ENCODE results near the gene CTSC. TPM values are rescaled to one million over a fixed set of nuclear protein-coding genes. Genes with fewer than 3 reads are reported as not detected.

Gene CTSC
- total and polyA plus RNA-seq, 2 of the 13 experiments (the other 11 are each of a cell fraction or from before 2014, with no cell fraction given) = 144 to 210 TPM

DNA sequence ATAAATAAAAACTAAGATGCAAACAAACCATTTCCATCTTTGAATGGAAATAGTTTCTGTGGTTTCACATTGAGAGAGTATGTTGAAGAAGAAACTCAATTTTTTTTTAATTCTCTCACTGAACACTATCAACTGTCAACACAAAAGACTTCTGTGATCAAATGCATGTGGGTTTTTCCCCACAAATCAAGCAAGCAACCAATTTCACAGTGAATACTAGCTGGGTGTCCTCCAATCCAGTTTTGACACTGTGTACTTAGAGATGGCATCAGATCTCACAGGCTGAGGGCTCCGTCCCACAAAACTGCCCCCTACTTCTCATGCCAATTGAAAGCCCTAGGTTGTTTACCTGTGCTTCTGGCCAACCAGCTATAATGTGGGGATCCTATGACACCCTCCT is 34.5 kb downstream of the CTSC start (continued):
- TF ChIP-seq, protein P1, sequence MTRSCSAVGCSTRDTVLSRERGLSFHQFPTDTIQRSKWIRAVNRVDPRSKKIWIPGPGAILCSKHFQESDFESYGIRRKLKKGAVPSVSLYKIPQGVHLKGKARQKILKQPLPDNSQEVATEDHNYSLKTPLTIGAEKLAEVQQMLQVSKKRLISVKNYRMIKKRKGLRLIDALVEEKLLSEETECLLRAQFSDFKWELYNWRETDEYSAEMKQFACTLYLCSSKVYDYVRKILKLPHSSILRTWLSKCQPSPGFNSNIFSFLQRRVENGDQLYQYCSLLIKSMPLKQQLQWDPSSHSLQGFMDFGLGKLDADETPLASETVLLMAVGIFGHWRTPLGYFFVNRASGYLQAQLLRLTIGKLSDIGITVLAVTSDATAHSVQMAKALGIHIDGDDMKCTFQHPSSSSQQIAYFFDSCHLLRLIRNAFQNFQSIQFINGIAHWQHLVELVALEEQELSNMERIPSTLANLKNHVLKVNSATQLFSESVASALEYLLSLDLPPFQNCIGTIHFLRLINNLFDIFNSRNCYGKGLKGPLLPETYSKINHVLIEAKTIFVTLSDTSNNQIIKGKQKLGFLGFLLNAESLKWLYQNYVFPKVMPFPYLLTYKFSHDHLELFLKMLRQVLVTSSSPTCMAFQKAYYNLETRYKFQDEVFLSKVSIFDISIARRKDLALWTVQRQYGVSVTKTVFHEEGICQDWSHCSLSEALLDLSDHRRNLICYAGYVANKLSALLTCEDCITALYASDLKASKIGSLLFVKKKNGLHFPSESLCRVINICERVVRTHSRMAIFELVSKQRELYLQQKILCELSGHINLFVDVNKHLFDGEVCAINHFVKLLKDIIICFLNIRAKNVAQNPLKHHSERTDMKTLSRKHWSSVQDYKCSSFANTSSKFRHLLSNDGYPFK (CRISPR knock-in tag; IDR thresholded peaks at IDR 0.05; ENCODE audit: borderline replicate concordance) = no peak
- TF ChIP-seq, protein P2, sequence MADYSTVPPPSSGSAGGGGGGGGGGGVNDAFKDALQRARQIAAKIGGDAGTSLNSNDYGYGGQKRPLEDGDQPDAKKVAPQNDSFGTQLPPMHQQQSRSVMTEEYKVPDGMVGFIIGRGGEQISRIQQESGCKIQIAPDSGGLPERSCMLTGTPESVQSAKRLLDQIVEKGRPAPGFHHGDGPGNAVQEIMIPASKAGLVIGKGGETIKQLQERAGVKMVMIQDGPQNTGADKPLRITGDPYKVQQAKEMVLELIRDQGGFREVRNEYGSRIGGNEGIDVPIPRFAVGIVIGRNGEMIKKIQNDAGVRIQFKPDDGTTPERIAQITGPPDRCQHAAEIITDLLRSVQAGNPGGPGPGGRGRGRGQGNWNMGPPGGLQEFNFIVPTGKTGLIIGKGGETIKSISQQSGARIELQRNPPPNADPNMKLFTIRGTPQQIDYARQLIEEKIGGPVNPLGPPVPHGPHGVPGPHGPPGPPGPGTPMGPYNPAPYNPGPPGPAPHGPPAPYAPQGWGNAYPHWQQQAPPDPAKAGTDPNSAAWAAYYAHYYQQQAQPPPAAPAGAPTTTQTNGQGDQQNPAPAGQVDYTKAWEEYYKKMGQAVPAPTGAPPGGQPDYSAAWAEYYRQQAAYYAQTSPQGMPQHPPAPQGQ (CRISPR knock-in tag; IDR thresholded peaks at IDR 0.05; ENCODE audit: borderline replicate concordance) = no peak
- TF ChIP-seq HNF4A (CRISPR knock-in tag; IDR thresholded peaks at IDR 0.05) = no peak
- no peak for TF ChIP-seq ZNF33B (CRISPR knock-in tag; IDR thresholded peaks at IDR 0.05)
- TF ChIP-seq HOXA3 (CRISPR knock-in tag; IDR thresholded peaks at IDR 0.05) = no peak

DNA sequence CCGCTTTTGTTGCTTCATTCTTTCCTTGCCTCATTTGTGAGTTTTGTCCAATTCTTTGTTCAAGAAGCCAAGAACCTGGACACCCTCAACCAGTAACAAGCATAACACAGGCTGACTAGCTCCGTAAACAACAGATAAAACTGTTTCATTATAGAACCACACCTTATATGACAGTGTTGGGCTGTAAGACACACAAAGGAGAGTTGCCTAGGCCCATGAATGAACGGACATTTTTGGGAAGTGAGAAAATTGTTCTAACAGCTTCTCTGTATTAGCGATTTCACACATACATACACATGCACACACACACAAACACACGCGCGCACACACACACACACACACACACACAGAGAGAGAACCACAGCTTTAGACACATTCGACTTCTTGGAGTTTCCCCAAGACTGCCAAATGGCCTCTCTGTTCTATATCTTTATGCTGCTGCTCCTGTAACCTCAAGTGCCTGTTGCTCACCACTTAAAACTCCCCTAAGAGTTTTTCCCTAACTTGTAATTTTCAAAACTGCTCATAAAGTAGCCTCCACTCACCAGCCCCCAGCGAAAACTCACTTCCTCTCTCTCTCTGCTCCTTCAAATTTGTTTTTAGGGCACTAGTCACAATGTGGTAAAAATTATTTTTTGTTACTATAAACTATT is 35.9 kb downstream of the CTSC start:
- H3K9ac ChIP-seq (ENCODE audit: insufficient read depth, low read depth, low read length) = no peak overlapping the region
- intact Hi-C loops (cut with micrococcal nuclease; ENCODE audit: unreplicated experiment) = no loop called here
- FAIRE-seq (no peak), ATAC-seq (no peak), DNase-seq (ENCODE audit: low spot score) (no peak)
- no peak overlapping the region for H2AFZ ChIP-seq (ENCODE audit: low read length)
- H3K27ac ChIP-seq (ENCODE audit: extremely low read length, insufficient read depth, low read length) = no peak overlapping the region
- no TSS peak for BruUV-seq (replicated peaks)
- no peak overlapping the region for H3K4me2 ChIP-seq (ENCODE audit: low read depth, low read length)
- H3K4me1 ChIP-seq (ENCODE audit: insufficient read depth, low read length) = peaks cover 14% of the 10 kb centered on the region
- in situ Hi-C loops (cut with HindIII; ENCODE audit: extremely low pct_ligation_motif_present, low pct_unique_long_range_greater_than_20kb) = no loop called here
- H3K36me3 ChIP-seq (replicated peaks in 1 of 2; ENCODE audit: control insufficient read depth in 1 of 2, insufficient read depth in 2 of 2, low read length in 2 of 2) = peaks cover 0 to 12% of the 10 kb centered on the region in 2 experiments; a peak in 1 of 5 replicates
- no peak overlapping the region for H3K4me3 ChIP-seq (replicated peaks in 1 of 3; ENCODE audit: insufficient read depth in 1 of 3, low read depth in 2 of 3, low read length in 3 of 3)
- ChIA-PET CTCF (ENCODE audit: low intra/inter-chr PET ratio, low total read pairs) (no interaction called here), POLR2A (no interaction called here)
- WGBS (ENCODE audit: low lambda C conversion rate) = 58% methylated on average over 9 of the region's 9 CpGs
- H3K27me3 ChIP-seq (ENCODE audit: control insufficient read depth in 1 of 2, insufficient read depth in 2 of 2, low read length in 2 of 2) = no peaks in the 10 kb centered on the region
- H4K20me1 ChIP-seq (ENCODE audit: insufficient read depth, low read length) = no peaks in the 10 kb centered on the region
- H3K9me3 ChIP-seq (ENCODE audit: low read length) = no peaks in the 10 kb centered on the region
- no peaks in the 10 kb centered on the region for H3K79me2 ChIP-seq (ENCODE audit: insufficient read depth, low read length)
- TF ChIP-seq ZFP41 (CRISPR knock-in tag; IDR thresholded peaks at IDR 0.05; ENCODE audit: borderline replicate concordance) = no peak
- TF ChIP-seq EED (CRISPR knock-in tag; IDR thresholded peaks at IDR 0.05) = no peak
- TF ChIP-seq, protein P3, sequence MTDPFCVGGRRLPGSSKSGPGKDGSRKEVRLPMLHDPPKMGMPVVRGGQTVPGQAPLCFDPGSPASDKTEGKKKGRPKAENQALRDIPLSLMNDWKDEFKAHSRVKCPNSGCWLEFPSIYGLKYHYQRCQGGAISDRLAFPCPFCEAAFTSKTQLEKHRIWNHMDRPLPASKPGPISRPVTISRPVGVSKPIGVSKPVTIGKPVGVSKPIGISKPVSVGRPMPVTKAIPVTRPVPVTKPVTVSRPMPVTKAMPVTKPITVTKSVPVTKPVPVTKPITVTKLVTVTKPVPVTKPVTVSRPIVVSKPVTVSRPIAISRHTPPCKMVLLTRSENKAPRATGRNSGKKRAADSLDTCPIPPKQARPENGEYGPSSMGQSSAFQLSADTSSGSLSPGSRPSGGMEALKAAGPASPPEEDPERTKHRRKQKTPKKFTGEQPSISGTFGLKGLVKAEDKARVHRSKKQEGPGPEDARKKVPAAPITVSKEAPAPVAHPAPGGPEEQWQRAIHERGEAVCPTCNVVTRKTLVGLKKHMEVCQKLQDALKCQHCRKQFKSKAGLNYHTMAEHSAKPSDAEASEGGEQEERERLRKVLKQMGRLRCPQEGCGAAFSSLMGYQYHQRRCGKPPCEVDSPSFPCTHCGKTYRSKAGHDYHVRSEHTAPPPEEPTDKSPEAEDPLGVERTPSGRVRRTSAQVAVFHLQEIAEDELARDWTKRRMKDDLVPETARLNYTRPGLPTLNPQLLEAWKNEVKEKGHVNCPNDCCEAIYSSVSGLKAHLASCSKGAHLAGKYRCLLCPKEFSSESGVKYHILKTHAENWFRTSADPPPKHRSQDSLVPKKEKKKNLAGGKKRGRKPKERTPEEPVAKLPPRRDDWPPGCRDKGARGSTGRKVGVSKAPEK (CRISPR knock-in tag; IDR thresholded peaks at IDR 0.05; ENCODE audit: borderline replicate concordance) = no peak
- TF ChIP-seq, protein P4, sequence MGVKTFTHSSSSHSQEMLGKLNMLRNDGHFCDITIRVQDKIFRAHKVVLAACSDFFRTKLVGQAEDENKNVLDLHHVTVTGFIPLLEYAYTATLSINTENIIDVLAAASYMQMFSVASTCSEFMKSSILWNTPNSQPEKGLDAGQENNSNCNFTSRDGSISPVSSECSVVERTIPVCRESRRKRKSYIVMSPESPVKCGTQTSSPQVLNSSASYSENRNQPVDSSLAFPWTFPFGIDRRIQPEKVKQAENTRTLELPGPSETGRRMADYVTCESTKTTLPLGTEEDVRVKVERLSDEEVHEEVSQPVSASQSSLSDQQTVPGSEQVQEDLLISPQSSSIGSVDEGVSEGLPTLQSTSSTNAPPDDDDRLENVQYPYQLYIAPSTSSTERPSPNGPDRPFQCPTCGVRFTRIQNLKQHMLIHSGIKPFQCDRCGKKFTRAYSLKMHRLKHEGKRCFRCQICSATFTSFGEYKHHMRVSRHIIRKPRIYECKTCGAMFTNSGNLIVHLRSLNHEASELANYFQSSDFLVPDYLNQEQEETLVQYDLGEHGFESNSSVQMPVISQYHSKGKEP (CRISPR knock-in tag; IDR thresholded peaks at IDR 0.05) = no peak
- no peak for TF ChIP-seq RNF2 (conservative IDR thresholded peaks at IDR 0.05; ENCODE audit: low read depth)
